GM23338 (cell line): Measurements from ENCODE around the gene OR52E8. TPM values are rescaled to one million over a fixed set of nuclear protein-coding genes. Genes with fewer than 3 reads are reported as not detected.

ENCODE experiments used
- ATAC-seq: fragments of 200-7000 bp; cut with Tn5 transposase; 3 replicates; pipeline ENCODE4 v1.9.1; 2020
- DNase-seq: peaks from one replicate; pipeline ENCODE4 v3.0.0-alpha.2; 2015; ENCODE audit warnings: low spot score
- H2AFZ ChIP-seq: fragments of 200-600 bp; sonication (generic); 2 replicates; pipeline ENCODE4 v1.8.0; 2016; ENCODE audit warnings: antibody characterized with exemption, mild to moderate bottlenecking, moderate library complexity
- H3F3A ChIP-seq: fragments of 200-600 bp; sonication (generic); replicated peaks from 2 replicates; pipeline ENCODE4 v1.8.0; 2017; ENCODE audit warnings: antibody characterized with exemption, mixed run types, low read depth
- H3K27ac ChIP-seq: fragments of 200-600 bp; sonication (generic); 2 replicates; pipeline ENCODE4 v1.6.1; 2016; ENCODE audit warnings: low read depth
- H3K27me3 ChIP-seq: fragments of 200-600 bp; sonication (generic); 2 replicates; pipeline ENCODE4 v1.8.0; 2016; ENCODE audit warnings: mild to moderate bottlenecking, mixed run types, moderate library complexity; ENCODE audit not compliant: insufficient read depth
- H3K36me3 ChIP-seq: fragments of 200-600 bp; sonication (generic); 2 replicates; pipeline ENCODE4 v1.8.0; 2016; ENCODE audit warnings: mild to moderate bottlenecking; ENCODE audit not compliant: insufficient read depth
- H3K4me1 ChIP-seq: fragments of 200-600 bp; sonication (generic); 2 replicates; pipeline ENCODE4 v1.8.0; 2016; ENCODE audit warnings: mild to moderate bottlenecking, moderate library complexity; ENCODE audit not compliant: insufficient read depth
- H3K4me2 ChIP-seq: fragments of 200-600 bp; sonication (generic); 2 replicates; pipeline ENCODE4 v1.7.1; 2017; ENCODE audit warnings: mixed run types
- H3K4me3 ChIP-seq: fragments of 200-600 bp; sonication (generic); 2 replicates; pipeline ENCODE4 v1.6.1; 2016; ENCODE audit warnings: mixed run types
- H3K79me2 ChIP-seq: fragments of 200-600 bp; sonication (generic); replicated peaks from 2 replicates; pipeline ENCODE4 v1.8.0; 2017; ENCODE audit warnings: mild to moderate bottlenecking; ENCODE audit not compliant: insufficient read depth
- H3K9me2 ChIP-seq: fragments of 200-600 bp; sonication (generic); 2 replicates; pipeline ENCODE4 v1.8.0; 2017; ENCODE audit not compliant: insufficient read depth
- H4K20me1 ChIP-seq: fragments of 200-600 bp; sonication (generic); replicated peaks from 2 replicates; pipeline ENCODE4 v1.8.0; 2017; ENCODE audit warnings: mild to moderate bottlenecking; ENCODE audit not compliant: insufficient read depth
- H3K27ac Mint-ChIP-seq: 2 replicates; pipeline ENCODE4 v1.8.0; 2020; ENCODE audit warnings: inconsistent platforms, mild to moderate bottlenecking, moderate library complexity, mixed read lengths
- H3K27me3 Mint-ChIP-seq: 3 replicates; pipeline ENCODE4 v1.8.0; 2022; ENCODE audit warnings: low read depth, mild to moderate bottlenecking, moderate library complexity, mixed read lengths, inconsistent platforms; ENCODE audit not compliant: insufficient read depth, poor library complexity
- H3K36me3 Mint-ChIP-seq: 3 replicates; pipeline ENCODE4 v1.8.0; 2021; ENCODE audit warnings: low read depth, mild to moderate bottlenecking, inconsistent platforms, moderate library complexity, mixed read lengths
- H3K4me1 Mint-ChIP-seq: 3 replicates; pipeline ENCODE4 v1.8.0; 2020; ENCODE audit warnings: mild to moderate bottlenecking, inconsistent platforms, mixed read lengths
- H3K4me3 Mint-ChIP-seq: 3 replicates; pipeline ENCODE4 v1.8.0; 2021; ENCODE audit warnings: moderate library complexity, mild to moderate bottlenecking, inconsistent platforms, mixed read lengths
- H3K9me3 Mint-ChIP-seq: 3 replicates; pipeline ENCODE4 v1.8.0; 2020; ENCODE audit warnings: moderate library complexity, mild to moderate bottlenecking, inconsistent platforms, mixed read lengths
- EZH2 ChIP-seq: fragments of 200-600 bp; sonication (generic); IDR thresholded peaks from one replicate; pipeline ENCODE4 v1.8.0; 2017; ENCODE audit warnings: antibody characterized with exemption, mild to moderate bottlenecking, low read depth; ENCODE audit not compliant: unreplicated experiment
- EZH2phosphoT487 ChIP-seq: fragments of 200-600 bp; sonication (generic); IDR thresholded peaks from one replicate; pipeline ENCODE4 v1.8.1; 2018; ENCODE audit warnings: antibody characterized with exemption; ENCODE audit not compliant: unreplicated experiment
- NANOG ChIP-seq: IDR thresholded peaks from 2 replicates; pipeline ENCODE4 v1.6.1; 2016; ENCODE audit warnings: antibody characterized with exemption, borderline replicate concordance
- POLR2AphosphoS5 ChIP-seq: IDR thresholded peaks from 2 replicates; pipeline ENCODE4 v1.6.1; 2016; ENCODE audit warnings: antibody characterized with exemption, low read depth
- STAT1 ChIP-seq: IDR thresholded peaks from one replicate; pipeline ENCODE4 v1.6.1; 2016; ENCODE audit warnings: antibody characterized with exemption; ENCODE audit not compliant: unreplicated experiment
- polyA plus RNA-seq: library from polyadenylated mRNA; unstranded; fragments of >200 nt; fragmentation: Nextera tagmentation; extraction: Ambion mirVana; gene quantifications from 2 replicates; pipeline ENCODE4 v1.2.1, GENCODE V29; 2016
- total RNA-seq: library from RNA; depleted of rRNA; stranded (reverse); fragments of >200 nt; shearing (Covaris generic); gene quantifications from 2 replicates; pipeline ENCODE4 v1.2.3, GENCODE V29; 2014
- TF ChIP-seq, protein P1 (sequence below): fragments of 250-450 bp; sonication (Bioruptor Pico); IDR thresholded peaks from 2 replicates; pipeline ENCODE4 v1.5.0; 2020; ENCODE audit warnings: mild to moderate bottlenecking, moderate library complexity
- TF ChIP-seq, protein P2 (sequence below): IDR thresholded peaks from 2 replicates; pipeline ENCODE4 v1.6.1; 2016; ENCODE audit warnings: antibody characterized with exemption

OR52E8 gene
- total and polyA plus RNA-seq, 2 experiments from 2014 or later = 0.21 TPM; not detected in 1

DNA sequence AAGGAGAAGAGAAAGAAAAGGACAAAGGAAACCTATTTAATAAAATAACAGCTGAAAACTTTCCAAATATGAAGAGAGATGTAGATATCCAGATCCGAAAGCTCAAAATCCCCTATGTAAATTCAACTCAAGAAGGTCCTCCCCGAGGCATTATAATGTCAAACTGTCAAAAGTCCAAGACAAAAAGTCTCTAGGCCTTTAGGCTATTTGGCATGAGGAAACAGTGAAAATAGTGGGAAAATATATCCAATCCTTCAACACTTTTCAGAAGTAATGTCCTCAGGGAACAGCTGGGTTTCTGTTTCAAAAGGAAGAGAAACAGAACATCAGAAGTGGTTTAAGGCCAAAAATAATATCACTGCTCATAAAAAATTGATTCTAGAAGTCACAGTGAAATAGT lies 21.1 kb upstream of the OR52E8 start (continued):
- TF ChIP-seq, protein P1, sequence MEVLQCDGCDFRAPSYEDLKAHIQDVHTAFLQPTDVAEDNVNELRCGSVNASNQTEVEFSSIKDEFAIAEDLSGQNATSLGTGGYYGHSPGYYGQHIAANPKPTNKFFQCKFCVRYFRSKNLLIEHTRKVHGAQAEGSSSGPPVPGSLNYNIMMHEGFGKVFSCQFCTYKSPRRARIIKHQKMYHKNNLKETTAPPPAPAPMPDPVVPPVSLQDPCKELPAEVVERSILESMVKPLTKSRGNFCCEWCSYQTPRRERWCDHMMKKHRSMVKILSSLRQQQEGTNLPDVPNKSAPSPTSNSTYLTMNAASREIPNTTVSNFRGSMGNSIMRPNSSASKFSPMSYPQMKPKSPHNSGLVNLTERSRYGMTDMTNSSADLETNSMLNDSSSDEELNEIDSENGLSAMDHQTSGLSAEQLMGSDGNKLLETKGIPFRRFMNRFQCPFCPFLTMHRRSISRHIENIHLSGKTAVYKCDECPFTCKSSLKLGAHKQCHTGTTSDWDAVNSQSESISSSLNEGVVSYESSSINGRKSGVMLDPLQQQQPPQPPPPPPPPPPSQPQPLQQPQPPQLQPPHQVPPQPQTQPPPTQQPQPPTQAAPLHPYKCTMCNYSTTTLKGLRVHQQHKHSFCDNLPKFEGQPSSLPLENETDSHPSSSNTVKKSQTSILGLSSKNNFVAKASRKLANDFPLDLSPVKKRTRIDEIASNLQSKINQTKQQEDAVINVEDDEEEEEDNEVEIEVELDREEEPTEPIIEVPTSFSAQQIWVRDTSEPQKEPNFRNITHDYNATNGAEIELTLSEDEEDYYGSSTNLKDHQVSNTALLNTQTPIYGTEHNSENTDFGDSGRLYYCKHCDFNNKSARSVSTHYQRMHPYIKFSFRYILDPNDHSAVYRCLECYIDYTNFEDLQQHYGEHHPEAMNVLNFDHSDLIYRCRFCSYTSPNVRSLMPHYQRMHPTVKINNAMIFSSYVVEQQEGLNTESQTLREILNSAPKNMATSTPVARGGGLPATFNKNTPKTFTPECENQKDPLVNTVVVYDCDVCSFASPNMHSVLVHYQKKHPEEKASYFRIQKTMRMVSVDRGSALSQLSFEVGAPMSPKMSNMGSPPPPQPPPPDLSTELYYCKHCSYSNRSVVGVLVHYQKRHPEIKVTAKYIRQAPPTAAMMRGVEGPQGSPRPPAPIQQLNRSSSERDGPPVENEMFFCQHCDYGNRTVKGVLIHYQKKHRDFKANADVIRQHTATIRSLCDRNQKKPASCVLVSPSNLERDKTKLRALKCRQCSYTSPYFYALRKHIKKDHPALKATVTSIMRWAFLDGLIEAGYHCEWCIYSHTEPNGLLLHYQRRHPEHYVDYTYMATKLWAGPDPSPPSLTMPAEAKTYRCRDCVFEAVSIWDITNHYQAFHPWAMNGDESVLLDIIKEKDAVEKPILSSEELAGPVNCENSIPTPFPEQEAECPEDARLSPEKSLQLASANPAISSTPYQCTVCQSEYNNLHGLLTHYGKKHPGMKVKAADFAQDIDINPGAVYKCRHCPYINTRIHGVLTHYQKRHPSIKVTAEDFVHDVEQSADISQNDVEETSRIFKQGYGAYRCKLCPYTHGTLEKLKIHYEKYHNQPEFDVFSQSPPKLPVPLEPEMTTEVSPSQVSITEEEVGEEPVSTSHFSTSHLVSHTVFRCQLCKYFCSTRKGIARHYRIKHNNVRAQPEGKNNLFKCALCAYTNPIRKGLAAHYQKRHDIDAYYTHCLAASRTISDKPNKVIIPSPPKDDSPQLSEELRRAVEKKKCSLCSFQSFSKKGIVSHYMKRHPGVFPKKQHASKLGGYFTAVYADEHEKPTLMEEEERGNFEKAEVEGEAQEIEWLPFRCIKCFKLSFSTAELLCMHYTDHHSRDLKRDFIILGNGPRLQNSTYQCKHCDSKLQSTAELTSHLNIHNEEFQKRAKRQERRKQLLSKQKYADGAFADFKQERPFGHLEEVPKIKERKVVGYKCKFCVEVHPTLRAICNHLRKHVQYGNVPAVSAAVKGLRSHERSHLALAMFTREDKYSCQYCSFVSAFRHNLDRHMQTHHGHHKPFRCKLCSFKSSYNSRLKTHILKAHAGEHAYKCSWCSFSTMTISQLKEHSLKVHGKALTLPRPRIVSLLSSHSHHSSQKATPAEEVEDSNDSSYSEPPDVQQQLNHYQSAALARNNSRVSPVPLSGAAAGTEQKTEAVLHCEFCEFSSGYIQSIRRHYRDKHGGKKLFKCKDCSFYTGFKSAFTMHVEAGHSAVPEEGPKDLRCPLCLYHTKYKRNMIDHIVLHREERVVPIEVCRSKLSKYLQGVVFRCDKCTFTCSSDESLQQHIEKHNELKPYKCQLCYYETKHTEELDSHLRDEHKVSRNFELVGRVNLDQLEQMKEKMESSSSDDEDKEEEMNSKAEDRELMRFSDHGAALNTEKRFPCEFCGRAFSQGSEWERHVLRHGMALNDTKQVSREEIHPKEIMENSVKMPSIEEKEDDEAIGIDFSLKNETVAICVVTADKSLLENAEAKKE (CRISPR knock-in tag) = no peak
- no peak for TF ChIP-seq EZH2phosphoT487

DNA sequence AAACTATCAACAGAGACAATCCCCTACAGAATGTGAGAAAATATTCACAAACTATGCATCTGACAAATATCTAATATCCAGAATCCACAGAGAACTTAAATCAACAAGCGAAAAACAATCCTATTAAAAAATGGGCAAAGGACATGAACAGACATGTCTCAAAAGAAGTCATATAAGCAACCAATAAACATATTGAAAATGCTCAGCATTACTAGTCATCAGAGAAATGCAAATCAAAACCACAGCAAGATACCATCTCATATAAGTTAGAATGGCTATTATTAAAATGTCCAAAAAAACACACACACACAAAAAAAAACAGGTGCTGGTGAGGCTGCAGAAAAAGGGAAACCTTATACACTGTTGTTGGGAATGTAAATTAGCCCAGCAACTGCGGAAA lies 8.3 kb upstream of the OR52E8 start:
- Mint-ChIP-seq H3K36me3 (peaks cover 3% of the 10 kb centered on the region; the same call in 1 of the 3 replicates), H3K4me3 (no peak overlapping the region)
- H3K27me3 ChIP-seq = no peaks in the 10 kb centered on the region
- TF ChIP-seq POLR2AphosphoS5 (no peak), NANOG (no peak), STAT1 (no peak), EZH2 (no peak)
- TF ChIP-seq, protein P2, sequence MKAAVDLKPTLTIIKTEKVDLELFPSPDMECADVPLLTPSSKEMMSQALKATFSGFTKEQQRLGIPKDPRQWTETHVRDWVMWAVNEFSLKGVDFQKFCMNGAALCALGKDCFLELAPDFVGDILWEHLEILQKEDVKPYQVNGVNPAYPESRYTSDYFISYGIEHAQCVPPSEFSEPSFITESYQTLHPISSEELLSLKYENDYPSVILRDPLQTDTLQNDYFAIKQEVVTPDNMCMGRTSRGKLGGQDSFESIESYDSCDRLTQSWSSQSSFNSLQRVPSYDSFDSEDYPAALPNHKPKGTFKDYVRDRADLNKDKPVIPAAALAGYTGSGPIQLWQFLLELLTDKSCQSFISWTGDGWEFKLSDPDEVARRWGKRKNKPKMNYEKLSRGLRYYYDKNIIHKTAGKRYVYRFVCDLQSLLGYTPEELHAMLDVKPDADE = no peak
- TF ChIP-seq, protein P1 (CRISPR knock-in tag) = no peak

More for the DNA sequence above, 8.3 kb upstream of the OR52E8 start:
- H3K4me1 Mint-ChIP-seq = no peaks in the 10 kb centered on the region
- no peaks in the 10 kb centered on the region for H4K20me1 ChIP-seq
- no peak overlapping the region for H2AFZ ChIP-seq
- H3K27ac Mint-ChIP-seq = no peak overlapping the region
- no peaks in the 10 kb centered on the region for H3K36me3 ChIP-seq
- no peak overlapping the region for H3K27ac ChIP-seq
- no peaks in the 10 kb centered on the region for H3K4me1 ChIP-seq
- H3K4me3 ChIP-seq = no peak overlapping the region
- DNase-seq = no peak
- H3K79me2 ChIP-seq = no peaks in the 10 kb centered on the region
- no peak overlapping the region for H3K4me2 ChIP-seq
- no peak for ATAC-seq
- no peaks in the 10 kb centered on the region for H3K9me2 ChIP-seq
- no peaks in the 10 kb centered on the region for H3F3A ChIP-seq
- H3K27me3 Mint-ChIP-seq = peaks cover 2% of the 10 kb centered on the region
- H3K9me3 Mint-ChIP-seq = peaks cover 11% of the 10 kb centered on the region
